Activated T-cell treated with anti-CD3 and anti-CD28 coated beads, Interleukin-2, amount 50 U/mL, for 48 hours (primary cell): Measurements from ENCODE around the gene HMMR.
"Not testable (repeated sequence)": the region's sequence is repeated elsewhere in the genome, so short reads cannot be mapped to it uniquely, and the experiment has no call there.

ENCODE experiments used
- DNase-seq, 2 experiments: peaks; one replicate each; pipeline ENCODE4 v3.0.0-alpha.2; 2020

HMMR gene

DNA sequence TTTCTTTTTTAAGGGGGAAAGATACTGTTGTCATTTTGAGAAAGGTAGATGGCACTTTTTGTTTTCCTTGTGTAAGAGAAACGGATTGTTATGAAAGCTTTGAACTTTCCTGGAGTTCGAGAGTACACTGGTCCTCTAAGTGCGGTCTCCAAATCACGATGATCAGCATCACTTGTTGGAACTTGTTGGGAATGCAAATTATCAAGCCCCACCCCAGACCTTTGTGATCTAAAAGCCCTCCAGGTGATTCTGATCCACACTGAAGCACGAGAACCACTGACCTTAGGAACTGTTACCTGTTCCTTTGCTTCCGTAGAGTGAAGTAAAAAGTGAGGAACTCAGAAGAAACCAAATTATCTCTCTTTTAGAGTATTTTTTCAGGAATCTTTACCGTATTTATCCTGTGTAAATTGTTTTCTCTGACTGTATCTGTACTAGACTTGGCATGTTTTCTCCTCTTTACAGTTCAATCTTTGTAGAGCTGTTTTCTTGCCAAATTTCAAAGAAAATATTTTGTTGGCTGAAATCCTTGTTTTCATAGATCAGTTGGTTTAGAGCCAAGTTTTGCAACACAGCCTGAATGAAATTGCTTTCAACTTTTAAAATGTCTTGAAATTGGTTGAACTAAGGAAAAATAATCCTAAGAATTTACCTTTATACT, 49.0 kb downstream of the HMMR start:
- DNase-seq, result no peak

DNA sequence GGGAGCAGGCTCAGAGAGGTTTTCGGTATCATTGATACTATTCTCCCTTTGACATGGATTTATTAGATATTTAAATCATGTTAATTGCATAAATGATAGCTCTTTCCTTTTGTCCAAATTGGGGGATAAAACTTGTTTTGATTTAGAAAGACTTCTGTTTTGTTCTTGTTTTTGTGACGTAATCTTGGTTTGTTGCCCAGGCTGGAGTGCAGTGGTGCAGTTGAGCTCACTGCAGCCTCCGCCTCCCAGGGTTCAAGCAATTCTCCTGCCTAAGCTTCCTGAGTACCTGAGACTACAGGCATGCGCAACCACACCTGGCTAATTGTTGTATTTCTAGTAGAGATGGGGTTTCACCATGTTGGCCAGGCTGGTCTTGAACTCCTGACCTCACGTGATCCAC, 52.1 kb downstream of the HMMR start:
- DNase-seq, result no peak

DNA sequence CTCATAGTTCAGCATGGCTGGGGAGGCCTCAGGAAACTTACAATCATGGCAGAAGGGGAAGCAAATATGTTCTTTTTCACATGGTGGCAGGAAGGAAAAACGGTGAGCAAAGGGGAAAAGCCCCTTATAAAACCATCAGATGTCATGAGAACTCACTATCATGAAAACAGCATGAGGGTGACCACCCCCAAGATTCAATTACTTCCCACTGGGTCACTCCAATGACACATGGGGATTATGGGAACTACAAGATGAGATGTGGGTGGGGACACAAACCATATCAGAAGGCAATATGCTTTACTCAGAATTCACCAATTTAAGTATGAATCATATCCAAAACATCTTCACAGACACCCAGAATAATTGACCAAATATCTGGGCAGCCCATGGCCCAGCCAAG, 64.7 kb downstream of the HMMR start:
- no peak for DNase-seq

DNA sequence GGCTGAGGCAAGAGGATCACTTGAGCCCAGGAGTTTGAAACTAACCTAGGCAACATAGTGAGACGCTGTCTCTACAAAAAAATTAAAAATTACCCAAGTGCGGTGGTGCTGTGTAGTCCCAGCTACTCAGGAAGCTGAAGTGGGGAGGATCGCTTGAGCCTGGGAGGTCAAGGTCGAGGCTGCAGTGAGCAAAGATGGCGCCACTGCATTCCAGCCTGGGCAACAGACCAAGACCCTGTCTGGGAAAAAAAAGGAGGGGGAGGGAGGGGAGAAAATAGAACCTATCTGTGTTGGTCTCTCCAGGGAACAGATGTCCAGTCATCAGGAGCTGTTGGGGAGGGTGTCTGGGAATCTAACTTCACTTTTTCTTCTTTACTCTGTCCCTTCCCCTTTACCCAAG, 69.3 kb downstream of the HMMR start:
- DNase-seq, result no peak

DNA sequence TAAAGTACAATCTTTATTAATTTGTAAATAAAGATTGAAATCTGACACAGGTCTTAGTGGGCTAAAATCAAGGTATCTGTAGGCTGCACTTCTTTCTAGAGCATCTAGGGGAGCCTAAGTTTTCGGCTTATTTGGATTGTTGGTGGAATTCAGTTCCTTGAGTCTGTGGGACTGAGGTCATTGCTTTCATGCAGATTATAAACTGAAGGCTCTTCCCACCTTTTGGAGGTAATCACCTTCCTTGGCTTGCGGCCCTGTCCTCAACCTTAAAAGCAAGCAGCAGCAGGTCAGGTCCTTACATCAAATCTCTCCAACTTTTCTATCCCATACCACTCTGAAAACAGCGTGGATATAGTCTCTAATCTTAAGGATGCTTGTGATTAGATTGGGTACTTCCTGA, 70.8 kb downstream of the HMMR start:
- DNase-seq, result no peak

DNA sequence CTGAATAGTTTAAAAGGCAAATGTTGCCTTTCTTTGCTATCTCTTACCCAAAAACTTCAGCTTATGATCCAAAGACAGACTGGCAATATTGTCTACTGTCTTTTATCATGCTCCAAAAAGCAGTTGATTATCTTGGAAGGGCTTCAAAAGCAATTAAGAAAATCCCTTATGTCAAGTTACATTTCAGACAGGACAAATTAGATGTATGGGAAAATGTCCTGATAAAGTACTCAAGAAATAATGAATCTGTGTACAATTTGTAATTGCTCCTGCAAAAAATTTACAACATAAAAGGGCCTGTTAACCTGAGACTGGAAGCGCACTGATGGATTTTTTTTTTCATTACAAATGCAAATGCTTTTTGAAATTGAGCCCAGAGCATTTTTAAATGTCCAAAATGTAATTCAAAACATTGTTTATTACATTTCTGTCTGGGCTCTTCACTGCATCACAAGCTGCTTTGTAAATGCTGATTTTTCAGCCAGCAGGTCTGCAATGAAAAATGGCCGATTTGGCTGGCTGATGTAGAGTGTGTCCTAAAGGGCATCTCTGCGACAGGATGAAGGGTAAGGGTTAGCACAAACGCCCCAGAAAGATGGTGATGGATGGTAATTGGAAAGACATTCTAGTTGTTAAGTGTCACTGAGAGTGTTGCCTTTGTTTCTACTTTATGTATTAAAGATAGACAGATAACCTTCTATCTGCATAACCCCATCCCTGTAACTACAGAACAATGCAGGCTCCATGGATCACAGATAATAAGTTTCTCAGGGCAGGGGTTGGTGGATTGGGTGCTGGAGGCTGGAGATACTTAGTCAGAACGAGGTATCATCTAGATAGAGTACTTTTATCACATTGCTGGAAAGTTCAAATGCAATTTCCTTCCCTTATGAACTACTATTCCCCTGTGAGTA, 72.0 kb downstream of the HMMR start:
- no peak for DNase-seq

DNA sequence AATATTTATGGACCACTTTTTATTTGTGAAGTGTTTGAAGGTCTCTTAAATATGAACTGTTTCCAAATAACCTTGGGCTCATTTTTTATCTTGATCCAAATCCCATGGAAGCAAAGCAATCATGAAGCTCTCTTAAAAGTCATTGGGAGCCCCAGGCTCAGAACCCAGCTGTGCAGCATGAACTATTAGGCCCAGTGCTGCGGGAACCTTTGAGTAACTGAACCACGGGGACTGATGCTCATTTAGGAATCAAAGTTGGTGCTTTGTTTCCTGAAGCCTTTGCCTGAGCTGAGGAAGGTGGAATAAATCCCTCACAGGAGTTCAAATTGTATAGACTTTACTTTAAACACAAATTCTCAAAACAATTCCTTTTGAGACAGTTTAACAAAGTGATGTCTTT, 72.8 kb downstream of the HMMR start:
- DNase-seq, result no peak

DNA sequence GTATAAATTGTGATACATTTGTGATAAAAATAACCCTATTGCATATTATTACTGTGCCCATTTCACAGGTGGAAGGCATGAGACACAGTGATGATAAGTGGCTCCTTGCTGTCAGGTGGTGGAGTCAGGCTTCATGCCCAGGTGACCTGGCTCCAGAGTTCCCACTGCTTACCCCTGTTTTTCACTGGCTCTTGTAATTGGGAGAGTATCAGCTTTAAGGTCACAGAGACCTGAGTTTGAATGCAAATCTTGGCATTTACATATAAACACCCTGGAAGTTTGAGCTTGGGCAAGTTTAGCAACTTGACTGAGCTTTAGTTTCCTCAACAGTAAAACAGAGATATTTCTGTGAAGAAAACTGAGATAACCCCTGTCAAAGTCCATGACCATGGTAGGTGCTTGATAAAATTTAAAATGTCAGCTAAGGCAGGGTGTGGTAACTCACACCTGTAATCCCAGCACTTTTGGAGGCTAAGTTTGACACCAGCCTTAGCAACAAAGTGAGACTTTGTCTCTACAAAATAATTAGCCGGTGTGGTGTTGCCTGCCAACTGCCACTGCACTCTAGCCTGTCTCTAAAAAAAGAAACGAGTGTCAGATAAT, 74.2 kb downstream of the HMMR start:
- no peak for DNase-seq

DNA sequence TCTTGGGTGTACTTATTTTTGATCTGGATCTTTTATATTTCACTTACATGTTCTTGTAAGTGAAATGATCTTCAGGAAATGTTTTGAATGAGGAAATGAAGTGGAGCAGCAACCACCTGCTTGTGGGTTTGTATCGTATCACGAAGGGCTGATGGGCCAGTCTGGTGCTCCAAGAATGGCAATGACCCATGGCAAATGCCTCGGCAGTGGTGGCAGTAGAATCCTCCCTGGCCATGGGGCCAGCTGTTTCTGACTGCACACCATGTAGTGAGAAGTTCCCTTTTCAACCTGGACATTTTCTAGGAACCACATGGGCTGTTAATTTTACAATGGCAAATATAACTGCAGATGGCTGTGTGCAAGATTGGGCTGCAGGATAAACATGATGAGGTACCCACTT, 74.9 kb downstream of the HMMR start:
- DNase-seq, result no peak

DNA sequence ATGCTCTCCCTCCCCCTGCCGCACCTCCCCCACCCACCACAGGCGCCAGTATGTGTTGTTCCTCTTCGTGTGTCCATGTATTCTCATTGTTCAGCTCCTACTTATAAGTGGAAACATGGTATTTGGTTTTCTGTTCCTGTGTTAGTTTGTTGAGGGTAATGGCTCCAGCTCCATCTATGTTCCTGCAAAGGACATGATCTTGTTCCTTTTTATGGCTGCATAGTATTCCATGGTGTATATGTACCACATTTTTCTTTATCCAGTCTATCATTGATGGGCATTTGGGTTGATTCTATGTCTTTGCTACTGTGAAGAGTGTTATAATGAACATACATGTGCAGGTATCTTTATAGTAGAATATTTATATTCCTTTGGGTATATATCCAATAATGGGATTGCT, 76.0 kb downstream of the HMMR start:
- DNase-seq, result not testable (repeated sequence)

DNA sequence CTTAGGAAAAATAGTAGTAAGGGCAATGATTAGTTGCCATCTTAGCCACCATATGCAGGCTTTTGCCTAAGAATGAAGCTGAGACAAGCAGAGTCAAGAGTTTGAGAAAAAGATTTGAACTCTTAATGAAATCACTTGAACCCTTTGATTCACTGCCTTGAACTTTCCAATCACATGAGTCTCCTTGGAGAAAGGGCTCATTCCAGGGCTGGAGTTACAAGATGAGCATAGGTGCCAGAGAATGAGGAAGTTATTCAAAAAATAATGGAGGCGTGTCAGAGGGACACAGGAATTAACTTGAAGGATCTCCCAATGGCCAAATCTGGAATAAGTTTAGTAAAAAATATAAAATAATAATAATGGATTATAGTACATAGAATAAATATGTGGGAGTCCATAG, 80.3 kb downstream of the HMMR start:
- no peak for DNase-seq
